Stimulated activated CD4-positive, alpha-beta T cell treated with anti-CD3 and anti-CD28 coated beads, Interleukin-12 subunit alpha, Interleukin-12 subunit beta, amount 100 ng/mL, for 48 hours (primary cell): ENCODE data around the gene NPHP4.

Experiments
- DNase-seq, 3 donors: peaks; one replicate each; pipeline ENCODE4 v3.0.0-alpha.2; 2020; ENCODE audit warnings: low read depth in 2 of 3, low spot score in 1 of 3

Gene NPHP4

DNA sequence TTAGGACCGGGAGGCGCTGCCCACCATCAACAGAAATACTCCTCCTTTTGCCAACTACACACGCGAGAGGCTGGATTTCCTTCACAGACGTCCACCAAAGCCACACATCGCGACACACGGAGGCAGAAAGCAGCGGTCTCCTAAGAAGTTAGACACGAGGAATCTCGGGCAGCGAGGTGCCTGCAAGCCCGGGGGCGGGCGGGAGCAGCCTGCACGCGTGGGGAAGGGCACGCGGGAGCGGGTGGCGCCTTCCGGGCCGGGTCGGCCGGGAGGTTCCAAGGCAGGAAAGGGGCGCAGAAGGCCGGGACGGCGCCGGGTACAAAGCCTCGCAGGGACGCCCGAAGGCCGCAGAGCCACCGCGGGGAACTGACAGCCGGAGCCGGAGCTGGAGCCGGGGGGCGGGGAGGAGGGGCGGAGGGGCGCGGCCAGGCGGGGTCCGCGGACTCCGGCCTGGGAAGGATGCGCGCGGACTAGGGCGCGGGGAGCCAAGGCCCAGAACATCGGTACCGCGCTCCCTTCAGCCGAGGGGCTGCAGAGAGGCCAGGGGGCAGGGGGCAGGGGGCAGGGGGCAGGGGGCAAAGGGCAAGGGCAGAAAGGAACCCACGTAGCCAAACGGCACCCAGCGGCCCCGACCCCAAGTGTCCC, 722 bp downstream of the NPHP4 start:
- DNase-seq, result no peak

DNA sequence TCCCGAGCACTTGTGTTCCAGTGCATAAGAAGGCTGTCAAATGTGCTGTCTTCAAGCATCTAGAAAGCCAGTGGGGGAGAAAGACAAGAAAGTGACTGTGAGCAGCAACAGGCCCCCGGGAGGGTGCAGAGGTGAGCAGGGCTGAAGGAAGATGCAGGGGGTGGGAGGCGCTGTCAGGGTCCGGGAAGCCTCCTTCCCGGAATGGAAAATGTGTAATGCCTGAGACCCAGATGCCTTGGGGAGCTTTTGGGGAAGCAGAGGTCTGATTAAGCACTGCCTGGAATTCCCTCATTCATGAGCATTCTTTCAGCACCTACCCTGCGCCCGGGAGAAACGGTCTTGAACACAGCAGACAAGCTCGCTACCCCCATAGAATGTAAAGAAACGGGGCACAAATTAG, 1.3 kb downstream of the NPHP4 start:
- no peak for DNase-seq

DNA sequence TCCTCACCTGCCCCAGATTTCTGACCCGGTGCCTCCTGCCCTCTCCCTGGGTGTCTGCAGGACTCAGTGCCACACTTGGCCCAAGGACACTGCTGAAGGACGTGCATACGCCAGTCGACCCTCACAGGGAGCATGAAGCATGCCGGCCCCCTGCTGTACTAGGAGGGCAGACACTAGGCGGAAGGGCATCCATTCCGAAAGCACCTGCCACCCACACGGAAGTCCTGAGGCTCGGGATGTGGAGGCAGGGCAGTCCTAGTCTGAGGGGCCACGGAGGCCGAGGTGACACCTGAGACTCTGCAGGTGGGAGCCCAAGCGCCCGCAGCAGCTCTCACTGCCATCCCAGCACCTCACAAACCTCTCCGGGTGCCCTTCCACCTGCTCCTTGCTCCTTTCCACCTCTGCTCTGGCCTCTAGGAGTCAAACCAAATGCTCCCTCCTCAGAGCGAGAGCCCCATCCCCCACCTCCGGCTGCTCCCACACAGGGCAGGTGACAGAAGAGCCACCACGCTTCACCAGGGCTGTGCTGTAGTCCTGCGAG, 2.4 kb downstream of the NPHP4 start:
- DNase-seq, result no peak

DNA sequence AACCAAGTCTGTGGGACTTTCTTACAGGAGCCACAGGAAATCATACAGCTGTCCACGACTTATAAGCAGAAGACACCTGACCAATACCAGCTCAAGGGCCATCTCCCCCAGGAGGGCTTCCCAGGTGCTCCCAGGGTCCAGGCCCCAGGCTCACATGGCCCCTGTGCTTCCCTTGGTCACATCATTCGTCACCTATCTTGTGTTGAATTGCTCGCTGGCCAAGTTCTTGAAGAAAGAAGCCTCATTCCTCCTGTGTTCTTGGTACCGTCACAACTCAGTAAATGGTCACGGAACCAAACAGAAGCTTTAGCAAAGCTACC, 3.0 kb downstream of the NPHP4 start:
- no peak for DNase-seq

DNA sequence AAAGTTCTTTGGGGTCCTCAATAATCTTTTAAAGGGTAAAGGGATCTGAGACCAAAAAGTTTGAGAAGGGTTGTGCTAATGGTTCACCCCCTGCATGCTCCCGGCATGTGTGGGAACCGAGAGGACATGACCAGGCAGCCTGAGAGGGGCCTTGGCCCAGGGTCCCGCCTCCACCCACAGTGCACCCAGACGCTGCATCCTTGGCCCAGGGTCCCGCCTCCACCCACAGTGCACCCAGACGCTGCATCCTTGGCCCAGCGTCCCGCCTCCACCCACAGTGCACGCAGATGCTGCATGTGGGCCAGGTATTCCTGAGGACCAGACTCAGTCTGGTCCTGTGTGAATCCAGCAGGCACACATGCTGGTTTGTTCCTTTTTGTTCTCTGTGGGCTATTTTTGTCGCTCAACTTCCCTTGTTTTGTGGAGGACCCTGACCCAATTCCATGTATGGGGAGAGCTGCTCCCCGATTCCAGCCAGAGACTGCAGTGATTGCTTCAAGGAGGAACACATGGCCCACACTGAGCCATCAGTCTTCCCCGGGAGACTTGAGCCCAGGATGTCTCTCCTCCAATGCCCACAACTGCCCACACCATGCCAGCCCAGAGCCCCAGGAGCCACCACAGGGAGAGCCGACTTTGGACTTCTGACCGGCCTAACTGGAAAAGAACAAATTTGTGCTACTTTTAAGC, 3.5 kb downstream of the NPHP4 start:
- no peak for DNase-seq

DNA sequence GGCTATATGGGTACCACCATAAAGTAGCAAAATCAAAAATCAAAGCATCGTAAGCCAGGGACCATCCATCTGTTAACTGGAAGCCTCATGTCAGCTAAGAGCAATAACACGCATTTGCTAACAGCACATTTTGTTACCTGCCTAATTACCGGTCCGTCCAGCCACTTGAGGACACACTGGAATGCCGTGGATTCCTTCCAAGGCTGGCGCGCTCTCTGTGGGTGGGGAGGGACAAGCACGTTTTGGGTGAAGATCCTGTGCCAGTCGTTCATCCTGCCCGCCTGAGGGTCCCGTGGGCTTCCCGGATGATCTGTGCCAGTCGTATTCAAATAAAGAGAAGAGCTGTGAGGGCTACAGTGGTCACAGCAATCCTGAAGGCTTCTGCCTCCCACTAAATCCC, 6.2 kb downstream of the NPHP4 start:
- DNase-seq, result no peak

DNA sequence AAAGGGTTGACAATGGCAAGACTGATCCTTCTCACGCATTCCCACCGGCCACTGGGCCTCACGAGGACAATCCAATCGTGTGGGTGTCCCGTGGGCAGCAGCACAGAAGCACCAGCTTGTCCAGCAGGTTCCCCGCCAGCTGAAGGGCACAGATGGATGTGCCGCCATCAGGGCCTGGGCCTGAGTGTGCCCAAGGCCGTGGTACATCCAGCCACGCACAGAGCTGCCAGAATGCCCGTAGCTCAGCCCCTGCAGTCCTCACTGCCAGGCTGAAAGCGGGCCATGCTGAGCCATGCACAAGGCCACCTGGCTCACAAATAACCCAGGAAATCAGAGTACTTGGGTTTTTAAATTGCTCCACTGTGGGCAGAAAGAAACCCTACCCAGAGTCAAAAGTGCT, 7.0 kb downstream of the NPHP4 start:
- DNase-seq, result no peak

DNA sequence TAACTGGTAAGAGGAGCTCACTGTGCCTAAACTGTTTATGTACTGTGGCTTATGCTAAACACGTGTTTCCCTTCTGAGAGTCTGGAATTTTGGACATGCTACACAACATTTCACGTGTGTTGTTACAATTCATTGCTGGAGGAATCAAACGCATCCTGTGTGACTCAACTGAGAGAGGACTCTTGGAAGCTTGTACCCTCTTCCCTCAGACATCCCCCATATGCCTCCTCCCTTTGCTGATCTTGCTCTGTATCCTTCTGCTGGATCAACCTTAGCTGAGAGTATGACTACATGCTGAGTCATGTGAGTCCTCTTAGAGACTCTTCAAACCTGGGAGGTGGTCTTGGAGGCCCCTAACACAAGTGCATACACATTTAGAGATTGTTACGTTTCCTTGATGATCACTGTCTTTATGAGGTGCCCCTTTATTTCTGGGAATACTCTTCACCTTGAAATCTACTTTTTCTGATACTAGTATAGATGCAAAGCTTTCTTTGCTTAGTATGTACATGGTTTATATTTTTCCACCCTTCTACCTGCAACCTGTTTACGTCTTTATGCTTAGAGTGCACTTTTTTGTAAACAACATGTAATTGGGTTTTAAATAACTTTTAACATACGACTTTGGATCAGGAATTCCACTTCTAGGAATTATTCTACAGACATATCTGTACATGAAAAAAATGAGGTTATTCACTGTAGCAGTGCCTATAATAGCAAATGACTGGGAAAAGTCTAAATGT, 8.7 kb downstream of the NPHP4 start:
- no peak for DNase-seq

DNA sequence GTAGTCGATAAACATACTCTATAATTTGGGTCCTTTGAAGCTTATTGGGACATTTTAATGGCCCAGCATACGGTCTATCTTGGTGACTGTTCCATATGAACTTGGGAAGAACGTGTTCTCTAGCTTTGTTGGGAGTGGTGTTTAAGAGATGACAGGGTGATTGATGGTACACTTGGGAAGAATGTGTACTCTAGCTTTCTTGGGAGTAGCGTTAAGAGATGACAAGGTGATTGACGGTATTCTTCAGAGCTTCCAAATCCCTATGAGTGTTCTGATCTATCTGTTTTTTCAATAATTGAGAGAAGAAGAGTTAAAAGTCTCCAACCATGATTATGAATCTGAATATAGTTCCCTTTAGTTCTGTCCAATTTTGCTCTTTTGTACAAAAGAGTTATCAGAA, 9.4 kb downstream of the NPHP4 start:
- no peak for DNase-seq

DNA sequence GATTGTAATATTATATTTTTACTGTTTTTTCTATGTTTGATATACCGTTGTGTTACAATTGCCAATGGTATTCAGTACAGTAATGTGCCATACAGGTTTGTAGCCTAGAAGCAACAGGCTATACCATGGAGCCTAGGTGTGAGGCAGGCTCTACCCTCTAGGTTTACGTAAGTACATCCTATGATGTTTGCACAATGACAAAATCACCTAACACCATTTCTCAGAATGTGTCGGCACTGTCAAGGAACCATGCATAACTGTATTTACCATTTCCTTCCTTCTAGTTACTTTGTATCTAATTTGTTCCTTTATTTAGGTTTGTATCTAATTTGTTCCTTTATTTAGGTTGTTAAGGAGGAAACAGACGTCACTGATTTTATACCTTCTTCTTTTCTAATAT, 9.9 kb downstream of the NPHP4 start:
- DNase-seq, result no peak

DNA sequence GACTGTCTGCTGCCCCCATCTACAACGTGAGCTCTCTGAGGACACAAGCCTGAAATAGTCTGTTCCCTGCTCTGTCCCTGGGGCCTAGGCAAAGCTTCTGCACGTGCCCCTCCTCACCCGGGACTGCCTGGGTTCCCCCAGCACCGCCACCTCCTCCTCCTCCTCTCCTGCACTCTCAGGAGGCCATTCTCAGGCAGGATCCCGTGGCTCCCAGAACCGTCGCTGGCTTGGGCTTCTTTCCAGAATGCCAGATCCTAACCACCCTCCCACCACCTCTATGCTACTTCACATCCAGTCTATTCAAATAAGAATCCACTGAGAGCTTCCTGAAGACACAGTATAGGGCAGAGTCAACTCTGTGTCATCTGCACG, 11.2 kb downstream of the NPHP4 start:
- DNase-seq, result no peak

DNA sequence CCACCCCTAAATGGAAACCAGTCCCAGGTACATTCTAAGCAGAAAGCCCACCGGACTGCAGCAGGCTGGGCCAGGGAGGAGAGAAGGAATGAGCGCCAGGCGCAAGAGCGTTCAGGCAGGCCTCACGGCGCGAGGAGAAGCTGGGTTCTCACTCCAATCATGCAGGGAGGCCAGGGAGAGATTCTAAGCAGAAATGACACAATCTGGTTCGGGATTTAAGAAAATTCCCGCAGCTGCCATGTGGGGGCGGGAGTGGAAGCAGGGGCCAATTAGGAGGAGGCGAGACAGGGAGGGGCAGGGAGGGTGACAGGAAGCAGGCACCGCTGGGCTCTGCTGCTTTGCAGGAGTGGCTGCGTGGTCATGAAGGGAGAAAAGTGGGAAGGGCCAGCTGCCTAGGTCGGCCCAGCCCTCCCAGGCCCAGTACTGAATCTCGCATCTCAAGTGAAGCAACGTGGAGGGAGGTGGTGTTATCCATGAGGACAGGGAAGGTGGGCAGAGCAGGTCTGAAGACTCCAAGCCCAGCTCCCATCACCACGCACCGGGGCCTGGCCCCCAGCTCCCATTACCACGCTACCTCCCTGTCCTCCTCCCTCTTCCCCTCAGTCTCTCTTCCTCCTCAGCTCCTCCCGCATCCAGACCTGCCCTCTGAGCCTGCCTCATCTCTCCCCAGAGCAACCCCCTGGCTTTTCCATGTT, 11.8 kb downstream of the NPHP4 start:
- DNase-seq, result no peak

DNA sequence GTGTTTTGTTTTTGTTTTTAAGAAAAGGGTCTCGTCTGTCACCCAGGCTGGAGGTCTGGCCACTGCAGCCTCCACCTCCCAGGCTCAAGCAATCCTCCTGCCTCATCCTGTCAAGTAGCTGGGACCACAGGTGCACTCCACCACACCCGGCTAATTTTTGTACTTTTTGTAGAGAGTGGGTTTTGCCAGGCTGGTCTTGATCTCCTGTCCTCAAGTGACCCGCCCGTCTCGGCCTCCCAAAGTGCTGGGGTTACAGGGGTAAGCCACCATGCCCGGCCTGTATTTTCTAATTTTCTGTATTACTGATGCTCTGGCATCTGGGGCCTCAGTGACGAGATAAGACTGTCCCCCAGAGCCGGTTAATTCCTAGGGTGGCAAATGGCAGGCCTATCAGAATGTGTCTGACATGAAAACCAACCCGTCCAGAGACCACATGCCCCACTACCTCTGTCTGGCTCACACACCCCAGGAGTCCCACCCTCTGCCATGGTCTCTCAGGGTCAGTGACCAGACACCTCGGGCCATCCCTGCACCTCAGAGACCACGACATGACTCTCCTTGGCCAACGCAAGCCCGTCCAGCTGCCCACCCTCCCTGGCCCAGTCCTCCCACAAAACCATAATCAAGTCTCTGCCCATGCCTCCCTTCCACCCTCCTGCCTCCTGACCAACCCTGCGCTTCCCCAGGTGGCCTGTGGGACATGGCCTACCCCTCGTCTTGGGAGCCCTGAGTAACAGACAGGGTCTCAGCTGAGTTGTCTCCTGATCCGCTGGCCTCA, 12.5 kb downstream of the NPHP4 start:
- DNase-seq, result no peak

DNA sequence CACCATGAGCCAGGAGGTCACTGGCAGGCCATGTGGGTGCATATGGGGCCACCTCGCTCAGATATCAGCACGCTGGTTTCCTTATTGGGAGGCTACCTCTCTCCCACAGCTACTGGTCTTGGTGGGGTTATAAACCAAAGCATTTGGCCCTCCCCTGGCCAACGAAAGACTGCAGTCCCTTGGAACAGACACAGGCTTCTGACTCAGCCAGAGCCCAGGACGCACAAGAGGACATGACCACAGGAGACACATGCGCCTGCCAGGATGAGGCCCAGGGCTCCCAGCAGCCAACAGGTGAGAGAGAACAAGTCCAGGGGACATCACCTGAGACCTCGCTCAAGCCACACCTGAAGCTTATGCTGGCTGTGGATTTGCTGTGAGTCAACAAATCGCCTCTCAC, 13.8 kb downstream of the NPHP4 start:
- DNase-seq, result no peak

DNA sequence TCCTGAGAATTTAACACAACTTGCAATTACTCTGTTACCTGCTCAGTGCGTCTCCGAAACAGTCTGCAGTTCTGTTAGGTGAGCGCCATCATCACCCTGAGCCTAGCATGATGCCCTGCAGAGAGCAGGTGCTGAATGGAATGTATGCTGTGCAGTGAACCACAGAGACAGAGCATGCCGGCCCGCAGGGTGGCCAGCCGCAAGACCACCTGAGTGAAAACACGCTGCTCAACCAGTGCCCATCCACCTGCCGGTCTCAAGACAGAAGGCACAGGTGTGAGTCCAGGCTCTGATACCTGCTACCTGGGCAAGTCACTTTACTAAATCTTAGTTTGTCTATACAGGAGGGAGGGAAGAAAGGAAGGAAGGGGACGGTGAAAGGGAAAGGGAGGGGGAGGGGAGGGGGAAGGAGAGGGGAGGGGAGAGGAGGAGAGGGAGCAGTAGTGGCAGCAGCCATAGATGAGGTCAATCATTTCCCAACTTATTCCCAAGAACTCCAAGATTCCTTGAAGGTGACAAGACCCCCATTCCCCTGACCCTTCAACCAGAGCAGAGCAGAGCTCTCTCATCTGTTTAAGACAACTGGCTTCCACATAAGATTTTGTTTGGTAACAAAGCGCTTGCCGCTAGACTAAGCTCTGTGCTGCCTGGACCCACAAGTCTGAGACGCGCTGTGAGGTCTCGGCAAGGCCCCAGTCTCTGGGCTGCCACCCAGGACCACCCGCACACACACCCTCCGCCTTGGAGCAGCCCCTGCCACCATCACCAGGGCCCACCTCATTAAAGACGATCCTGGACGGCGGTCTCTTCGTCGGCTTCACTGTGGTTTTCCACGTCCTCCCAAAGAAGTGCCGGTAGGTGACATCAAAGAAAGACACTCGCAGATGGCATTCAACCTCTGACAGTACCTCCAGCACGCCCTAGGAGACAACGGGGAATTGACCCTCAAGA, 14.5 kb downstream of the NPHP4 start:
- DNase-seq, result no peak

DNA sequence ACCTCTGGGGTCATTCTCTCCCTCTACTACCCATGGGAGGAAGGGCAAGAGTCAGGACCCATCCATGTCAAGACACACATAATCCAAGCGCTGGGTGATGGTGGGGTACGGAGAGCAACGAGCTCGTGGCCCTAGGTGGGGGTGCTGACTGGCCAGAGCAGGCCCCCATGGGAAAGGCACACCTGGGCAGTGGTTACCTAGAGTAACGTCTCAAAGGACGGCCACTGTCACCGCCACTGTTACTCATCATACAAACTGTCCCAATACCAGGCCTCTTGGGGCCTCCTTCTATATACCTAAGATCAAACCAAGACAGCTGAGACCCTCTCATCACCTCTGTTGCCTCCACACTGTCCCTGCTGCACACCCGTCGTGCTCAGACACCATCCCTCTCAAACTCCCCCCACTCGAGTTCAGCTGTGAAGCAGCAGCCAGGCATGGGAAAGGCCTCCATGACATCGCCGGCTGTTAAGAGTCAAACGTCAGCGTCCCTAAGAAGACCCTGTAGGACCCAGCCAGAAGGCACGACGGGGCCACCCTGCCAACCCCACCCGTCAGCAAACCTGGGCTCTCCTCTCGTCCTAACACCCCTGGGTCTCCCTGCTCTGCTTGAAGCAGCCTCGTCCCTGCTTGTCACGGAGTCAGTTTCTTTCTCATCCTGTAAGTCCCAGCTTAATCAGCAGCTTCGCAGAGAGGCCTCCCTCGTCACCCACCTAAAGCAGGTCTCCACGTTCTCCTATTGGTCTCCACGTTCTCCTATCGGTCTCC, 15.3 kb downstream of the NPHP4 start:
- DNase-seq, result no peak

DNA sequence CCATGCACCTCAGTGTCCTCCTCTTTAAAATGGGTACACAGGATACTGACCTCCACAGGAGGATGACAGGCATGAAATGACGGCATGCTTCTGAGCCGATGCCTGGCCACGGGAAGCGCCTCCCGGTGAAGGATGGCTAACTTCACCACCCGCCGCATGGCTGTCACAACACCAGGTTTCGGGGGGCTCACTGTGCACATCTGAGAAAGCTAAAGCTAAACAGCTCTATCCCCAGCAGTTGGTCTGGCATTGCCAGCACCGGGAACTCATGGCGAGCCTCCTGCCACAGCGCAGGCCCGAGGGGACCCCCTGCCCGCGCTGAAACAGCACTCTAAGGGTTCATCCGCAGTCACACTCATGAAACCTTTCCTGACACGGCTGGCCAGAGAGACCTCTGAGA, 16.0 kb downstream of the NPHP4 start:
- no peak for DNase-seq

DNA sequence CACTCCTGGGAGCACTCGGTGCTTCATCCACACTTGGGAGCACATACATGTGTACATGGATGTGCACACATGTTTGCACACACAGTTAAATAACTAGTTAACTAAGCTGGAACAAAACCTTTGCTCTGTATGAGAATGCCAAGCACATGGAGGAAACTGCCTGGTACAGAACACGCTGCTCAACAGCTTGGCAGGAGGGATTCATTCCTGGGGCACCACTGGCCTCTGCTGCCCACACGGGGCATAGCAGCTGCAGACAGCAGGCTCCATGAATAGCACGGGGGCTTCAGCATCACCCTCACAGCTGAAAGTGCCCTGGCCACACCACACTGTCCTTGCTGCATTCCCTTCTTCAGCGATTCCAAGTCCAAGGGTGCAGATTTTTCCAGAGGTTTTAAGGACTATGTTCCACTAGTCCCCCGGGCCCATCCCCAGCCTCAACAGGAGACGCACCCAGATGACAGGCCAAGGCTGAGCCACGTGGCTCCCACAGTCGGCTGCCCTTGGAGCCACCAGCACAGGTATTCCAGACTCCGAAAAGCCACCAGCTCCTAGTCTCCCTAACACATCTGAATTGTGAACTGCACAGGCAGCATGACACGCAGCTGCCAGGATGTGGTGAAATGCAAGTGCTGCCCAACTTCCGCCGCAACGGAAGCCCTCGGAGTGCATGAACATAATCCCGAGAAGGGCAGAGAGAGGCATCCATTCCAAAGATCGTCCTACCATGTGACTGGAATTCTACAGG, 16.9 kb downstream of the NPHP4 start:
- no peak for DNase-seq

DNA sequence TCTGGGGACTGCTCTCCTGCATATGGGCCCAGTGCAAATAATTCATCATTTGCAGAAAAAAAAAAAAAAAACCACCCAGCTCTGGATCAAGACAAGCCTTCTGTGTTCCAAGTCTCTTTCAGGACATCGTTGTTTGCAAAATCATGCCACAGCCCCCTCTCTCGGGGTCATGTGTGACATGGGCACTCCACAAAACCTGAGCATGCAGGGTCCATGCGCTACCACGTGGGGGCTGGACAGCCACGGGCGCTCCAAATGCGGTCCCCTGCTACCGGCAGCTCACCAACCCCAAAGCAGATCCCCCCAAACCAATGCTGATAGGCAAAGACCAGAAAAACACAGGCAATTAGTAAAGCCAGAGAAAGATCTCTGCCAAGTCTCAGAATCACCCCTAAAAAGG, 17.6 kb downstream of the NPHP4 start:
- no peak for DNase-seq
